ENCODE data around the gene GPRC5C.

DNA sequence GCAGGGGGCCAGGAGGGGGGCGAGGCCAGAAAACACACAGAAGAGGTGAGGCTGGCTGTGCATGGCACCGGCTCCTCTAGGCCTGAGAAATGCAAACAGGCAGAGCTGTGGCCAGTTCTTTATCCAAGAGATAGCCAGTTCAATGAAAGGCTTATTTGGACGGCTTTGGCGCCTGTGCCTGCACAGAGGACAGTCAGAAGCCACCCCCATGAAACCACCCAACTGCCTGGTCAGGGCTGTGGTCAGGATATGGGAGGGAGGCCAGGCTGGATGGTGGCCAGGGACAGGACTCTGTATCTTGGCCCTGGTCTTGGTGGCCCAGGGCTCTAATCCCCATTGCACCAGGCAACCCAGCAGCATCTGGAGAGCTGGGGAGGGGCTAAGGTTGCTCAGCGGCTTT lies 24.5 kb upstream of the GPRC5C start:
- TF ChIP-seq POLR2A (IDR thresholded peaks at IDR 0.05), result no peak
- TF ChIP-seq, protein P1, sequence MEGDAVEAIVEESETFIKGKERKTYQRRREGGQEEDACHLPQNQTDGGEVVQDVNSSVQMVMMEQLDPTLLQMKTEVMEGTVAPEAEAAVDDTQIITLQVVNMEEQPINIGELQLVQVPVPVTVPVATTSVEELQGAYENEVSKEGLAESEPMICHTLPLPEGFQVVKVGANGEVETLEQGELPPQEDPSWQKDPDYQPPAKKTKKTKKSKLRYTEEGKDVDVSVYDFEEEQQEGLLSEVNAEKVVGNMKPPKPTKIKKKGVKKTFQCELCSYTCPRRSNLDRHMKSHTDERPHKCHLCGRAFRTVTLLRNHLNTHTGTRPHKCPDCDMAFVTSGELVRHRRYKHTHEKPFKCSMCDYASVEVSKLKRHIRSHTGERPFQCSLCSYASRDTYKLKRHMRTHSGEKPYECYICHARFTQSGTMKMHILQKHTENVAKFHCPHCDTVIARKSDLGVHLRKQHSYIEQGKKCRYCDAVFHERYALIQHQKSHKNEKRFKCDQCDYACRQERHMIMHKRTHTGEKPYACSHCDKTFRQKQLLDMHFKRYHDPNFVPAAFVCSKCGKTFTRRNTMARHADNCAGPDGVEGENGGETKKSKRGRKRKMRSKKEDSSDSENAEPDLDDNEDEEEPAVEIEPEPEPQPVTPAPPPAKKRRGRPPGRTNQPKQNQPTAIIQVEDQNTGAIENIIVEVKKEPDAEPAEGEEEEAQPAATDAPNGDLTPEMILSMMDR (IDR thresholded peaks at IDR 0.05), result no peak
- TF ChIP-seq POLR2AphosphoS5 (IDR thresholded peaks at IDR 0.05), result no peak
